ENCODE results near the gene SDHA.

Gene SDHA

DNA sequence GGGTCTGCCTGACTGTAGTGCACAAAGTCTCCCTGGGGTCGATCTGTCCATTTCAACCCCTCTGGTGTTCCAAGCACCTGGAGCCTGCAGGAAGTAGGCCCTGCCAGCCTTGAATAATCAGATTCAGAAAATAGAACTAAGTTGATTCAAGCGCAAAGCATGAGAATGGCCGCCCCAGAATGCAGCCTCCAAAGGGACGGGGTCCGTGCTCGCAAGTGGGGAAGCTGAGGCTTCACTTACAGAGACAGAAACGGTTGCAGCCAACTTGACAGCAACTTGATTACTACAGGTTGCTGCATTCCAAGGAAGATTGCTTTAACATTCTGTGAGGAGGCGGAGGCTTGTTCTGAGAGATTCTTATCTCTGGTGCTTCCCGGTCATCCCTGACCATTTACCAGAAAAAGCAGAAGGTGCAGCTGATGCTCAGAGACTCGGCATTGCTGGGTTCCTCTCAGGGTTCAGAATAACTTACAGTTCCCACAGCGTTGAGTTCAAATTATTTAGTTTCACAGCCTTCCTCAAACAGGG is 41.8 kb upstream of the SDHA start:
- Histone ChIP-seq H3K4me1 (ENCODE audit: control insufficient read depth, insufficient read depth, low read length) (no peaks in the 10 kb centered on the region), H3K9ac (ENCODE audit: low read length) (no peak overlapping the region), H3K27me3 (ENCODE audit: control insufficient read depth, insufficient read depth, low read length) (no peaks in the 10 kb centered on the region), H3K36me3 (ENCODE audit: control insufficient read depth, insufficient read depth, low read length) (no peaks in the 10 kb centered on the region), H3K9me3 (ENCODE audit: control insufficient read depth, low read length) (no peaks in the 10 kb centered on the region), H3K4me3 (ENCODE audit: low read length) (no peak overlapping the region)

DNA sequence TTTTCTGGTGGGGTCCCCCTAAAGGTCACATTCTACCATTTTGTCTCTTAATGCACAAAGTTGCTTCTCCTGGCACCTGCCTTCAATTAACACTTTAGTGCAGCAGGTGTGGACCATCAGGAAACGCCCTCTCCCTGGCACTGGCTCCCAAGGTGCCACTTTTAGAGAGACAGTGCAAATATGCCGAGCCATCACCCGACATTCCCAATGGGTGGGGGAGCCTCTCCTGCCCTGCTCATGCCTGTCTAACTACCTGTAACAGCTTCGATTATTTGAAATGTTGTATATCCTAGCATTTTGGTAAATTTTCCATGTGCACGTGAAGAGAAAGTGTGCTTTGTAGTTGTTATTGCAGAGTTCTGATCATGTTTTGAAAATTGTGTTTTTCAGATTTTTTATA is 40.0 kb upstream of the SDHA start:
- no peak overlapping the region for H3K4me3 ChIP-seq (ENCODE audit: low read length)
- no peaks in the 10 kb centered on the region for H3K27me3 ChIP-seq (ENCODE audit: control insufficient read depth, insufficient read depth, low read length)
- no peaks in the 10 kb centered on the region for H3K4me1 ChIP-seq (ENCODE audit: control insufficient read depth, insufficient read depth, low read length)
- H3K36me3 ChIP-seq (ENCODE audit: control insufficient read depth, insufficient read depth, low read length), result no peaks in the 10 kb centered on the region
- no peaks in the 10 kb centered on the region for H3K9me3 ChIP-seq (ENCODE audit: control insufficient read depth, low read length)
- H3K9ac ChIP-seq (ENCODE audit: low read length), result no peak overlapping the region

DNA sequence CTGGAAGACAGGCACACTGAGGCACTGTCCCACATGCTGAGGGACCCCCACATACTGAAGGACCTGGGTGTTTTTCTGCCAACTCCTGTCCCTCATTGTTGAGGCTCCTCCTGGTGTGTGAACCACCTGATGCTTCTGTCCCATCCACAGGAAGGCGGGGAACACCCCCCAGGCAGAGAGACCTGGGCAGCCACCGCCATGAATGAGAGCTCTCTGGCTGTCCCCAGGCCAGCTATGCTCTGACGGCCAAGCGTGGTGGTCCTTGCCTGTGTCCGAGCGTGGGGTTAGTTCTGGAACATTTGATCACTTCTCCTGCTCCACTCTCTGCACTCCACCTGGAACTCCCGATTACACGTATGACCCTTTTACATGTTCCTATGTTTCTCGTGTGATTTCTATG is 38.7 kb upstream of the SDHA start:
- no peaks in the 10 kb centered on the region for H3K4me1 ChIP-seq (ENCODE audit: control insufficient read depth, insufficient read depth, low read length)
- no peaks in the 10 kb centered on the region for H3K36me3 ChIP-seq (ENCODE audit: control insufficient read depth, insufficient read depth, low read length)
- no peaks in the 10 kb centered on the region for H3K27me3 ChIP-seq (ENCODE audit: control insufficient read depth, insufficient read depth, low read length)
- H3K9ac ChIP-seq (ENCODE audit: low read length), result no peak overlapping the region
- H3K9me3 ChIP-seq (ENCODE audit: control insufficient read depth, low read length), result no peaks in the 10 kb centered on the region
- H3K4me3 ChIP-seq (ENCODE audit: low read length), result no peak overlapping the region

DNA sequence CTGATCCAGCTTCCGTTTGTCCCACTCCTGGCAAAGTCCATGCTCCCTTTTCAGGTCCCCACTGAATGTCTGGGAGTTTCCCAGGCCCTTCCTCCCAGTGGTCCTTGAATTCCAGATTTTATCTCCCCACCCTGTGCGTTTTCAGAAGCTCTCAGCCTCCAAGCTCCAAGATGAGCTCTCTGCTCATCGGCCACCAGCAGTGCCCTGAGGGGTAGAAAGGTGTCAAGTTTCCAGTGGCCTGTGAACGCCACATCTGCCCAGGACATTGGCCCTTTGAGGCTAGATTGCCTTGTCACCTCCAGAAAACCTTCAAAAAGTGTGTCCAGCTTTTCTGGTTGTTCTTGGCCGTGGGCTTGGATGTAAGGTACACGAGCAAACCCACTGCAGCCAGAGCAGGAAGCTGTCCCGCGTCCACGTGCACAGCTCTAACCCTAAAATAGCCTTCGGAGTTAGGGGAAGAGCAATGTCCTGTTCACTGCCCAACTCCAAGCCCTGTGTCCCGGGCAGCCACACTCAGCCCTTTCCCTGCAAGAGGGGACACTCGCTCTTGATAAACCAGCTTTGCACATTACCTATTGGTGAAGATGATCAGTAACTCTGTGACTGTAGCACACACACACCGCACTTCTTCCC is 37.7 kb upstream of the SDHA start:
- no peaks in the 10 kb centered on the region for H3K4me1 ChIP-seq (ENCODE audit: control insufficient read depth, insufficient read depth, low read length)
- H3K36me3 ChIP-seq (ENCODE audit: control insufficient read depth, insufficient read depth, low read length), result no peaks in the 10 kb centered on the region
- H3K4me3 ChIP-seq (ENCODE audit: low read length), result no peak overlapping the region
- no peaks in the 10 kb centered on the region for H3K9me3 ChIP-seq (ENCODE audit: control insufficient read depth, low read length)
- no peak overlapping the region for H3K9ac ChIP-seq (ENCODE audit: low read length)
- no peaks in the 10 kb centered on the region for H3K27me3 ChIP-seq (ENCODE audit: control insufficient read depth, insufficient read depth, low read length)

DNA sequence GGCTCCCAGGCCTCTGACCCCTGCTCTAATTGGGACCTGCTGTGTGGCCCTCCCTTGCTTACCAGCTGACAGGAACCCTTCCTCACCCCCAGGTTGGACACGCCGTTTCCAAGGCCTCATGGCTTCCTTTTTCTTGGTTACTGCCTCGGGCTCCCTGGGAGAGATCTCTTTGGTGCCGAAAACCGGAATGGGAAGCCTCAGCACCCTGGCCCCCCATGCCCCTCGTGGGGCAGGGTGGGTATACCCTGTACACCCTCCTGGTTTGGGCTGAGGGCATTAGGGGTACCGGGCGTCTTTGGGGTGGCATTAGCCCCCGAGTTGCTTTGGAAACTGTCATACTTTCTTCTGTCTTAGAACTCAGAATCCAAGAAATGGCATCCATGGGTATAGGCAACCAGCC is 37.0 kb upstream of the SDHA start:
- Histone ChIP-seq H3K9me3 (ENCODE audit: control insufficient read depth, low read length) (no peaks in the 10 kb centered on the region), H3K27me3 (ENCODE audit: control insufficient read depth, insufficient read depth, low read length) (no peaks in the 10 kb centered on the region)

DNA sequence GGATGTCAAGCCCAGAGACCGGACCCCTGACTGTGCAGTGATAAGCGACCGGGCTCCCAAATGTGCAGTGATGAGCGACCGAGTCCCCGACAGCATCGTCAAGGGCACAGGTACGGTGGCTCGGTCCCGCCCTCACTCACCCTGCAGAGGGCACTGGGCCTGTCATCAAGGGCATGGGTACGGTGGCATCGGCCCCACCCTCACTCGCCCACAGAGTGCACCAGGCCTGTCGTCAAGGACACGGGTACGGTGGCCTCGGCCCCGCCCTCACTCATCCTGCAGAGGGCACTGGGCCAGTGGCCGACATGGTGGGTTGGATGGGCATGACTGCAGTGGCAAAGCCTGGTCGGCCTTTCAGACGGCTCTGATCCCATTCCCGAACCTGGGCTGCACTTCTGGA is 36.6 kb upstream of the SDHA start:
- H3K9ac ChIP-seq (ENCODE audit: low read length), result no peak overlapping the region
- no peaks in the 10 kb centered on the region for H3K9me3 ChIP-seq (ENCODE audit: control insufficient read depth, low read length)
- H3K4me3 ChIP-seq (ENCODE audit: low read length), result no peak overlapping the region
- H3K4me1 ChIP-seq (ENCODE audit: control insufficient read depth, insufficient read depth, low read length), result no peaks in the 10 kb centered on the region
- H3K36me3 ChIP-seq (ENCODE audit: control insufficient read depth, insufficient read depth, low read length), result no peaks in the 10 kb centered on the region
- no peaks in the 10 kb centered on the region for H3K27me3 ChIP-seq (ENCODE audit: control insufficient read depth, insufficient read depth, low read length)

More for the DNA sequence above, 37.0 kb upstream of the SDHA start:
- H3K36me3 ChIP-seq (ENCODE audit: control insufficient read depth, insufficient read depth, low read length), result no peaks in the 10 kb centered on the region
- no peak overlapping the region for H3K4me3 ChIP-seq (ENCODE audit: low read length)
- no peak overlapping the region for H3K9ac ChIP-seq (ENCODE audit: low read length)
- H3K4me1 ChIP-seq (ENCODE audit: control insufficient read depth, insufficient read depth, low read length), result no peaks in the 10 kb centered on the region

DNA sequence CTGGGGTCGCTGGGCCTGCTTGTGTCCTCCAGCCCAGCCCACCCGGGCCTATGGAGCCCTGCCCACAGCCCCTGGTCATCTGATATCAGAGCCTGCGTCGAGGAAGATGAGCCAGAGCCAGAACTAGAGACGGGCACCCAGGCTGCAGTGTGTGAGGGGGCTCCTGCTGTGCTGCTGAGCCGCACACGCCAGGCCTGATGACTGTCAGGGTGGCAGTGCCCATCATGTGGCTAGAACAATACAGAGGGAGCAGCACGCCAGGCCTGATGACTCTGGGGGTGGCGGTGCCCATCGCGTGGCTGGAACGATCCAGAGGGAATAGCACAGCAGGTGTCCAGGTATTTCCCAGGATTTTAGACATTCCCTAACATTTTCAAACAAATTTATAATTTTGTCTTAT is 36.0 kb upstream of the SDHA start:
- no peak overlapping the region for H3K4me3 ChIP-seq (ENCODE audit: low read length)
- no peak overlapping the region for H3K9ac ChIP-seq (ENCODE audit: low read length)
- H3K27me3 ChIP-seq (ENCODE audit: control insufficient read depth, insufficient read depth, low read length), result peaks cover 1% of the 10 kb centered on the region
- no peaks in the 10 kb centered on the region for H3K36me3 ChIP-seq (ENCODE audit: control insufficient read depth, insufficient read depth, low read length)
- no peaks in the 10 kb centered on the region for H3K4me1 ChIP-seq (ENCODE audit: control insufficient read depth, insufficient read depth, low read length)
- H3K9me3 ChIP-seq (ENCODE audit: control insufficient read depth, low read length), result no peaks in the 10 kb centered on the region

DNA sequence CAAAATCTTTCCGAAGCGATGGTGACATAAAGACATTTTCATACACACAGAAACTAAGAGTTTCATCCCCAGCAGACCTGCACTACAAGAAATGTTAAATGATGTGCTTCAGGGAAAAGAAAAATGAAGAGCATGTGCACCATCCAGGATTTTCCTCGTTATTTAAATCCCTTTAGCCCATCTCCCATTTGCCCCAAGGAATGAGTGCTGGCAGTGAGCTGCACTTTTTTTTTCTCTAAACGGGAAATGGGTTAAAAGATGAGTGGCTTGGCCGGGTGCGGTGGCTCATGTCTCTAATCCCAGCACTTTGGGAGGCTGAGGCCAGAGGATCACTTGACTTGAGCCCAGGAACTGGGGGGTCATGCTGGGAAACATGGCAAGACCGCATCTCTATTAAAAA is 33.6 kb upstream of the SDHA start:
- Histone ChIP-seq H3K36me3 (ENCODE audit: control insufficient read depth, insufficient read depth, low read length) (no peaks in the 10 kb centered on the region), H3K4me1 (ENCODE audit: control insufficient read depth, insufficient read depth, low read length) (no peaks in the 10 kb centered on the region), H3K27me3 (ENCODE audit: control insufficient read depth, insufficient read depth, low read length) (peaks cover 4% of the 10 kb centered on the region), H3K9ac (ENCODE audit: low read length) (no peak overlapping the region), H3K9me3 (ENCODE audit: control insufficient read depth, low read length) (no peaks in the 10 kb centered on the region), H3K4me3 (ENCODE audit: low read length) (no peak overlapping the region)

DNA sequence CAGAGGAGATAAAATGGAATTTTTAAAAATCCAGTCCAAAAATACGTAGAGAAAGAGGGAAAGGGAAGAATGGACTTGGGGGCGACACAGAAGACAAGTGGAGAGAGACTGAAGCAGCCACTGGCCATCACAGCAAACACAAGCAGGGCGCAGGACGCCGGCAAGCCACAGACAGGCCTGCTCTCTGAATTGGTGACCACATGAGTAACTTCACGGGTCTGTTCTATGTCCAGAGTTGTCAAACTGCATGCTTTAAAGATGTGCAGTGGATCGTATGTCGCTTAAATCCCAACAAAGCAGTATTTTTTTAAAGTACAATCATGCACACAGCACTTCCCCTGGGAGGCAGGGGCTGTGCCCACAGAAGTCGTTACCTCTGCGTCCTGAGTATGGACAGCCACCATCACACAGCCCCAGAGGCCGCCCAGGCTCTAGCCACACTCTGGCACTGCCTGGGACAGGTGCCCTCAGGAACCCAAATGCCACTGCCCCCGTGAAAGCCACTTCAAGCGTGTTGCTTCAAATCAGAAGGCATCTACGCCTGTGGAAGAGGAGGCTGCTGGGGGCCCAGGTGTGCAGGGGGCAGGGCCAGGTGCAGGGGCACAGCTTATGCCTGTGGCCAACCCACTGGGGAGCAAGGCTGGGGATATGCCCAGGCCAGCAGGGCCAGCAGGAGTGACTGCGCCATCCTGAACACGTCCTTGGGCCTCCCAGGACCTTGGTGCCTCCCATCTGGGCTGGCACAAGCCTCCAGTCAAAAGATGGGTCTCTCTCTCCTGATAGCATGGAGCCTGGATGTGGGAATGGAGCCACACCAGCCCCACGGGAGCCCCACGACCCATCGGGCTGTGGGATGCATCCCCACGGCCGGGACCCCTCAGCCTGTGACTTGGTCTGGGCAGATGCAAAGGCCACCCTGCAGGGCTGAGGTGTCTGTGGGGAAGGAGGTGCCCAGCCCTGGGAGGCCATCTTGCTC is 32.7 kb upstream of the SDHA start:
- Histone ChIP-seq H3K36me3 (ENCODE audit: control insufficient read depth, insufficient read depth, low read length) (no peaks in the 10 kb centered on the region), H3K4me1 (ENCODE audit: control insufficient read depth, insufficient read depth, low read length) (no peaks in the 10 kb centered on the region), H3K9ac (ENCODE audit: low read length) (no peak overlapping the region), H3K9me3 (ENCODE audit: control insufficient read depth, low read length) (no peaks in the 10 kb centered on the region), H3K4me3 (ENCODE audit: low read length) (no peak overlapping the region), H3K27me3 (ENCODE audit: control insufficient read depth, insufficient read depth, low read length) (peaks cover 10% of the 10 kb centered on the region)

DNA sequence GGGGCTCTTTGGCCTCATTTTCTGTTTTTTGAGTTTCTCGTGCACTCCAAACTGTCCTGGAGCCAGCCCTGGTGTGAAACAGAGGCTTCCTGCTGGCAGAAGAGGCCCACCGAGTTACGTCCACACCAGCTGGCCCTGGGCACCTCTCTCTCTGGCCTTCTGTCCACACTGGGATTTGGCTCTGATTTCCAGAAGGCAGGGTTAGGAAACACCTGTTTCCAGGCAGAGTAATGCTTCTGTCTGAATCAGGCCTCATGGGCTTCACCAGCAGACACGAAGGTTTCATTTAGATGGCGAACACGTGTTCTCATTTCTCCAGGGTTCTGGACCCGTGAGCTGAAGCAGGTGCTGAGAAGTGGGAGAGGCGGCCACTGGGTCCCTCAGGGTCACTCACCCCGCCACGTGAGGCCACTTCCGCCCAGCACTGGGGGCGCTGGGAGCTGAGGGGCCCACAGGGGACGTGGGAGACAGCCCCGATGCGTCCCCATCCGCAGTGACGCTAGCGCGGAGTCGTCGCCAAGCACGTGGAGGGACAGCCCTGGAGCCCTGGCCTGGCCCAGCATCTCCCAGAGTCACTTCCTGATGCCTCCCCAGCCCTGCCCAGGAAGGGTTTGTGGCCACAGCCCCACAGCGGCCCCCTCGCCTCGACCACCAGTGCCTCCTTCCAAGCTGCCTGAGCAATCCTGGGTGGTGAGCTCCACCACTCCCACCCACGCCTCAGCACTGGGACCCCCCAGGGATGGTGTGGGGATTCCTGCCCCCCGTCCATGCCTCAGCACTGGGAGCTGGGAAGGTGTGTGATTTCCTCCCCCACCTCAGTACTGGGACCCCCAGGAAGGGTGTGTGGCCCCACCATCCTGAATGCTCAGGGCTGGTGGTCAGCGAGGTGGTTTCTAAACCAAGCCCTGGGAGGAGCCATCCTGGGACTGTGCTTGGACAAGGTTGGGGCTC is 31.8 kb upstream of the SDHA start:
- Histone ChIP-seq H3K27me3 (ENCODE audit: control insufficient read depth, insufficient read depth, low read length) (peaks cover 19% of the 10 kb centered on the region), H3K36me3 (ENCODE audit: control insufficient read depth, insufficient read depth, low read length) (no peaks in the 10 kb centered on the region), H3K4me3 (ENCODE audit: low read length) (no peak overlapping the region), H3K4me1 (ENCODE audit: control insufficient read depth, insufficient read depth, low read length) (peaks cover 3% of the 10 kb centered on the region), H3K9ac (ENCODE audit: low read length) (no peak overlapping the region), H3K9me3 (ENCODE audit: control insufficient read depth, low read length) (no peaks in the 10 kb centered on the region)

DNA sequence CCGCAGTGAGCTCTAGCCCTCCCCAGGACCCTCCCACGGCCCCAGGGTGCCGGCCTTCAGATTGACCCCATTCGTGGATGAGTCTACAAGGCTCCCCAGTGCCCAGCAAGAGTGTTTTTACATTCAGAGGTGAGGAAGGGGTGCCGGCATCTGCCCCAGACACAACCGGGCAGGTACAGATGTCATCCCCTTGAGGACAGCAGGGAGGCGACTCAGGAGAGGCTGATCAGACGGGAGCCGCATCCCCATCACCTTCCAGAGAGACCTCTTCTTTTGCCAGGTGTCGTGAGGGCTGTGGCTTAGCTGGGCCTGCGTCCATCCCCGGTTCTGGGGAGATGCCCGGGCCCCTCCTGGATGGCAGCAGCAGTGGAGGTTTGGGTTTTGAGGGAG is 31.1 kb upstream of the SDHA start:
- Histone ChIP-seq H3K4me3 (ENCODE audit: low read length) (no peak overlapping the region), H3K9ac (ENCODE audit: low read length) (no peak overlapping the region), H3K4me1 (ENCODE audit: control insufficient read depth, insufficient read depth, low read length) (peaks cover 8% of the 10 kb centered on the region), H3K27me3 (ENCODE audit: control insufficient read depth, insufficient read depth, low read length) (peaks cover 26% of the 10 kb centered on the region), H3K36me3 (ENCODE audit: control insufficient read depth, insufficient read depth, low read length) (no peaks in the 10 kb centered on the region), H3K9me3 (ENCODE audit: control insufficient read depth, low read length) (no peaks in the 10 kb centered on the region)

All from mucosa of stomach (tissue), 1 donor.